ENCODE measurements around the gene PITX1. TPM values are rescaled to one million over a fixed set of nuclear protein-coding genes. Genes with fewer than 3 reads are reported as not detected.

PITX1 gene
- total RNA-seq, 1 experiment from 2014 or later = 31.0 TPM

- H3K79me2 ChIP-seq (ENCODE audit: insufficient read depth, low read length) = peaks cover 58% of the 10 kb centered on the region
Observed at GRCh38 chr5:135030123-135030955, 3.7 kb downstream of the PITX1 start.

More at GRCh38 chr5:135030123-135030955, 3.7 kb downstream of the PITX1 start:
- Histone ChIP-seq H3K27me3 (ENCODE audit: insufficient read depth, low read length) (no peaks in the 10 kb centered on the region), H3K4me3 (replicated peaks in 1 of 2; ENCODE audit: low read depth in 1 of 2, low read length in 2 of 2) (no peak overlapping the region), H2AFZ (ENCODE audit: low read depth, low read length, poor library complexity, severe bottlenecking) (no peak overlapping the region), H3K9ac (ENCODE audit: low read length) (no peak overlapping the region), H3K9me2 (ENCODE audit: insufficient read depth) (no peaks in the 10 kb centered on the region), H3K9me3 (ENCODE audit: control insufficient read depth in 1 of 2, insufficient read depth in 1 of 2, low read depth in 1 of 2, low read length in 2 of 2) (no peaks in the 10 kb centered on the region), H4K20me1 (ENCODE audit: insufficient read depth) (no peaks in the 10 kb centered on the region), H3K4me2 (ENCODE audit: low read length) (no peak overlapping the region), H3K27ac (ENCODE audit: low read depth, low read length) (no peak overlapping the region), H3K36me3 (ENCODE audit: control insufficient read depth in 1 of 2, insufficient read depth in 2 of 2, low read length in 2 of 2) (peaks cover 0 to 3% of the 10 kb centered on the region in 2 experiments; a peak in 1 of 4 replicates), H3K4me1 (ENCODE audit: control insufficient read depth in 1 of 2, insufficient read depth in 2 of 2, low read length in 2 of 2) (peaks cover 15 to 29% of the 10 kb centered on the region in 2 experiments)
- ATAC-seq (no peak), DNase-seq (ENCODE audit: low read depth, low spot score) (no peak)
- ChIA-PET CTCF (no interaction called here), RAD21 (ENCODE audit: low non-redundant PET in 1 of 2, low total read pairs in 2 of 2, uncharacterized antibody in 2 of 2, unreplicated experiment in 2 of 2) (no interaction called here), POLR2A (no interaction called here)
- TF ChIP-seq RAD21 (IDR thresholded peaks at IDR 0.05; ENCODE audit: low read depth) (no peak), ELF1 (IDR thresholded peaks at IDR 0.05; ENCODE audit: borderline replicate concordance, low read depth) (no peak), FOSL1 (IDR thresholded peaks at IDR 0.05; ENCODE audit: low read depth) (no peak), MAX (IDR thresholded peaks at IDR 0.05) (no peak), JUND (IDR thresholded peaks at IDR 0.05) (no peak), EZH2phosphoT487 (IDR thresholded peaks at IDR 0.05; ENCODE audit: borderline replicate concordance) (no peak), EGR1 (IDR thresholded peaks at IDR 0.05; ENCODE audit: low read depth) (no peak), SP1 (IDR thresholded peaks at IDR 0.05; ENCODE audit: low read depth) (no peak), SIN3A (IDR thresholded peaks at IDR 0.05; ENCODE audit: low read depth) (no peak), POLR2AphosphoS5 (IDR thresholded peaks at IDR 0.05; ENCODE audit: low read depth, low read length) (no peak), ATF3 (IDR thresholded peaks at IDR 0.05) (no peak), REST (IDR thresholded peaks at IDR 0.05; ENCODE audit: low read depth) (no peak), CBX3 (IDR thresholded peaks at IDR 0.05; ENCODE audit: low read depth) (no peak), ZFX (IDR thresholded peaks at IDR 0.05) (no peak)
- no TSS peak for BruUV-seq (replicated peaks)
- intact Hi-C loops (cut with micrococcal nuclease) = loop anchor here (5.0 kb wide), 1 partner anchor 157 kb away; no protein-coding TSS in a partner anchor
